ENCODE measurements around the gene BTBD10. TPM values are rescaled to one million over a fixed set of nuclear protein-coding genes. Genes with fewer than 3 reads are reported as not detected.

BTBD10 gene
- total RNA-seq, 2 experiments from 2014 or later, result 23.0 to 23.7 TPM

DNA sequence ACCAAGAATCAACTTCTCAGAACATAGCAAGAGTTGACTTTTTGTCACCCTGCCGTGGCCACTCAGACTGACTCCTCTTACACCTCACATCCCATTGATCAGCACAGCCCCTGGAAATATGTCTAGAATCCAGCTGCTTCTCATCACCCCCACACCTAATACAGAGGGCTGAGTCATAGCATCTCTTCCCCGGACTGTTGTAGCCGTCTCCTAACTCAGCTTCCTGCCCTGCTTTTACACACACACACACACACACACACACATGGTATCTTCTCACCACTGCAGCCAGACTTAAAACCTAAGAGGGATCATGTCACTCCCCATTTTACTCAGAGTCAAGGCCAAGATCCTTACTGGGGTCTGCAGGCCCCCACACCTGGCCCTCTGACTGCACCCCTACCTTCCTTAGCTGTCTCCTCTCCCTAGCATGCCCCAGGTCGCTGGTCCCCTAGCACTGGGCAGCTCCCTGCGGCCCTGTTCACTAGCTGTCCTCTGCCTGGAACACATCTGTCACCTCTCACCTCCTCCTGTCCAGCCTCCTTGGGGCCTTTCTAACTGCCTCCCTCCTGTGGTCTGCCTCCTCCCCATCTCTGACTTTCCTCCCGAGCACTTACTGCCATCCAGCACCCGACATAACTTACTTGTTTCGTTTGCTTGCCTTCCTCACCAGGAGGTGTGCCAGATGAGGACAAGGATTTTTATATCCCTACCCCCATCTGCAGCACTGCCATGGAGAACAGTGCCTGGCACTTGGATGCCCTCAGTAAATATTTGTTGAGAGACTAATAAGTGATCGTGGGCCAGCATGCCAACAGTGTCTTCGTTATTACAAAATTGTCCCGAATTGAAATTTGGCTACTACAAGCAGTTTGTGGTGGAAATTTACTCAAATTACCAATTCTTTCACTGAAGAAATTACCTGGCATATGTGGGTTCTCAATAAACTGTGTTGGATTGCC lies 123.5 kb downstream of the BTBD10 start:
- Histone ChIP-seq H2AFZ (ENCODE audit: low read length) (no peak overlapping the region), H3K79me2 (ENCODE audit: insufficient read depth, low read depth, low read length) (no peaks in the 10 kb centered on the region), H3K4me1 (ENCODE audit: insufficient read depth, low read length, poor library complexity, severe bottlenecking) (no peaks in the 10 kb centered on the region), H3K27ac (ENCODE audit: low read depth, low read length, poor library complexity, severe bottlenecking) (no peak overlapping the region), H3K9me3 (ENCODE audit: low read length) (no peaks in the 10 kb centered on the region), H3K9me2 (ENCODE audit: insufficient read depth, low read length) (no peaks in the 10 kb centered on the region), H4K20me1 (ENCODE audit: insufficient read depth, low read length) (no peaks in the 10 kb centered on the region), H3K36me3 (ENCODE audit: insufficient read depth, low read length) (no peaks in the 10 kb centered on the region), H3K4me3 (ENCODE audit: low read depth, low read length, poor library complexity, severe bottlenecking) (no peak overlapping the region), H3K4me2 (ENCODE audit: low read length) (no peak overlapping the region)
- CTCF ChIA-PET (ENCODE audit: unreplicated experiment), result no interaction called here
- POLR2A ChIA-PET, result interaction anchor here (0.5 kb wide), 2 partner anchors 21 to 669 kb away, joined by 3 to 6 read pairs; no protein-coding TSS in a partner anchor
- TF ChIP-seq, protein P1, sequence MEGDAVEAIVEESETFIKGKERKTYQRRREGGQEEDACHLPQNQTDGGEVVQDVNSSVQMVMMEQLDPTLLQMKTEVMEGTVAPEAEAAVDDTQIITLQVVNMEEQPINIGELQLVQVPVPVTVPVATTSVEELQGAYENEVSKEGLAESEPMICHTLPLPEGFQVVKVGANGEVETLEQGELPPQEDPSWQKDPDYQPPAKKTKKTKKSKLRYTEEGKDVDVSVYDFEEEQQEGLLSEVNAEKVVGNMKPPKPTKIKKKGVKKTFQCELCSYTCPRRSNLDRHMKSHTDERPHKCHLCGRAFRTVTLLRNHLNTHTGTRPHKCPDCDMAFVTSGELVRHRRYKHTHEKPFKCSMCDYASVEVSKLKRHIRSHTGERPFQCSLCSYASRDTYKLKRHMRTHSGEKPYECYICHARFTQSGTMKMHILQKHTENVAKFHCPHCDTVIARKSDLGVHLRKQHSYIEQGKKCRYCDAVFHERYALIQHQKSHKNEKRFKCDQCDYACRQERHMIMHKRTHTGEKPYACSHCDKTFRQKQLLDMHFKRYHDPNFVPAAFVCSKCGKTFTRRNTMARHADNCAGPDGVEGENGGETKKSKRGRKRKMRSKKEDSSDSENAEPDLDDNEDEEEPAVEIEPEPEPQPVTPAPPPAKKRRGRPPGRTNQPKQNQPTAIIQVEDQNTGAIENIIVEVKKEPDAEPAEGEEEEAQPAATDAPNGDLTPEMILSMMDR (conservative IDR thresholded peaks at IDR 0.05; ENCODE audit: low read length), result no peak
- no peak for TF ChIP-seq EZH2phosphoT487 (IDR thresholded peaks at IDR 0.05; ENCODE audit: borderline replicate concordance, low read depth, low read length)
- DNase-seq (ENCODE audit: low spot score), result no peak
- no TSS peak for BruUV-seq (replicated peaks)
- intact Hi-C loops (cut with micrococcal nuclease; ENCODE audit: unreplicated experiment), result no loop called here

DNA sequence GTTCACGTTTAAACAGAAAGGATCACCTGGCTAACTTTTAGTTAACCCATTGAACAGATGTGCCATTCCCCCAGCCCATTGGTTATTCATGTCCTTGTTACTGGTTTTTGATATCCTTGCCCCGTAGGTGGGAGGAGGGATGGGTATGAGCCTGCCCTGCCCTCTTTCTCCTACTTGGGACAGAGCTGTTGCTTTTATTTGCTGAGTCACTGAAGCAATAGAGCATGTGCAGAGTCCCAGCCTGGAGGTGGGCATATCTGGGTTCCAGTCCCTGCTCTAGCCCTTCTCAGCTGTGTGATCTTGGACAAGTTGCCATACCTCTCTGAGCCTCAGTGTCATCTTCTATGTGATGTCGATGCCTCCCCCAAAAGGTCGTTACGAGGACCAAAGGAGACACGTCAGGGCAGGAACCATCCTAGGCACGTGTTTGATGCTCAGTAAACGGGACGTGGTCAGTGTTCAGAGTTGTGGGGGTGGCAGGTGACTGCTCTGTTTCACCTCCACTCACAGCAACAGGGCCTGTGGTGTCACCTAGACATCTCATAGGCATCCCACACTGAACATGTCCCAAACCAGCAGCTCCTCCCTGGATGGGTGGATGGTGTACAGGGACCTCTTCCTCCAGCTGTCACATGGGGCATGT lies 124.5 kb downstream of the BTBD10 start:
- no TSS peak for BruUV-seq (replicated peaks)
- ChIA-PET CTCF (ENCODE audit: unreplicated experiment) (no interaction called here), POLR2A (interaction anchor here (0.5 kb wide), 1 partner anchor 20 kb away, joined by 6 read pairs; no protein-coding TSS in a partner anchor)
- intact Hi-C loops (cut with micrococcal nuclease; ENCODE audit: unreplicated experiment), result no loop called here
- H3K4me2 ChIP-seq (ENCODE audit: low read length), result no peak overlapping the region
- H3K9me3 ChIP-seq (ENCODE audit: low read length), result no peaks in the 10 kb centered on the region
- no peak overlapping the region for H2AFZ ChIP-seq (ENCODE audit: low read length)
- no peak overlapping the region for H3K27ac ChIP-seq (ENCODE audit: low read depth, low read length, poor library complexity, severe bottlenecking)
- H3K36me3 ChIP-seq (ENCODE audit: insufficient read depth, low read length), result no peaks in the 10 kb centered on the region
- no peak overlapping the region for H3K4me3 ChIP-seq (ENCODE audit: low read depth, low read length, poor library complexity, severe bottlenecking)
- H3K4me1 ChIP-seq (ENCODE audit: insufficient read depth, low read length, poor library complexity, severe bottlenecking), result no peaks in the 10 kb centered on the region
- H4K20me1 ChIP-seq (ENCODE audit: insufficient read depth, low read length), result no peaks in the 10 kb centered on the region
- TF ChIP-seq, protein P1 (conservative IDR thresholded peaks at IDR 0.05; ENCODE audit: low read length), result no peak
- TF ChIP-seq EZH2phosphoT487 (IDR thresholded peaks at IDR 0.05; ENCODE audit: borderline replicate concordance, low read depth, low read length), result no peak
- H3K9me2 ChIP-seq (ENCODE audit: insufficient read depth, low read length), result no peaks in the 10 kb centered on the region
- H3K79me2 ChIP-seq (ENCODE audit: insufficient read depth, low read depth, low read length), result no peaks in the 10 kb centered on the region
- DNase-seq (ENCODE audit: low spot score), result no peak

All from OCI-LY7 (cell line).